Measurements from ENCODE around the gene PIK3C2G. TPM values are rescaled to one million over a fixed set of nuclear protein-coding genes. Genes with fewer than 3 reads are reported as not detected.
A peak's percentile ranks its signal among the peaks of the same experiment; 100 is the strongest.

Gene PIK3C2G
- total and polyA plus RNA-seq, 2 of the 4 experiments (the other 2 are of a cell fraction) = not detected

DNA sequence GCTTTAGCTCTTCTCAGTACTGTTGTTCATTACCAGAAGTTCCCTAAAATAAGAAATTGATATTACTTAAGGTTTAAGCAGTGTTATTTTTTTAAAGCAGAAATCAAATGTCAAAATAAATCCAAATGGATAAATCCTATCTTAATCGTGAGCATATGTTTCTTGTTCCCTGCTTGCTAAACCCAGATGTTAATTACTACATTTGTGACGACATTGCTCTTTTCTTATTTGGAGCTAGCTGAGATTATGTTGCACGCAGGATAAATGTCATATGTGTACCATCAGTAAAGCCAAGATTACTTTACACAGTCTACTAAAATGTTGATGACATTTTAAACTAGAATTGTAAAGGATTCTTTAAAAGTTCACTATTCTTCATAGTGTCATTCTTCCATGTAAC is 319.0 kb downstream of the PIK3C2G start:
- Histone ChIP-seq H3K56ac (ENCODE audit: extremely low read depth, insufficient read depth, low read length) (no peak overlapping the region), H3K9me3 (ENCODE audit: control insufficient read depth, insufficient read depth, low read length) (peaks cover 12% of the 10 kb centered on the region), H4K20me1 (ENCODE audit: insufficient read depth, low read length) (no peaks in the 10 kb centered on the region), H3K27ac (ENCODE audit: insufficient read depth, low read length) (no peak overlapping the region), H2BK120ac (ENCODE audit: low read depth, low read length) (no peak overlapping the region), H4K8ac (ENCODE audit: low read depth in 2 of 2, low read length in 2 of 2) (no peak overlapping the region; a peak in 2 of 4 replicates), H2AFZ (replicated peaks; ENCODE audit: low read length, poor library complexity) (no peak overlapping the region), H3K27me3 (ENCODE audit: control insufficient read depth, insufficient read depth, low read length) (no peaks in the 10 kb centered on the region), H3K79me1 (ENCODE audit: low read depth in 1 of 2, low read length in 2 of 2) (no peaks in the 10 kb centered on the region), H3K4me3 (ENCODE audit: insufficient read depth, low read depth, low read length) (no peak overlapping the region), H2AK5ac (ENCODE audit: low read depth, low read length) (no peak overlapping the region), H2BK20ac (ENCODE audit: low read depth, low read length) (no peak overlapping the region), H3K36me3 (ENCODE audit: control insufficient read depth, insufficient read depth, low read length) (no peaks in the 10 kb centered on the region), H3K9me1 (ENCODE audit: insufficient read depth, low read length) (no peaks in the 10 kb centered on the region), H3K18ac (ENCODE audit: low read depth, low read length) (no peak overlapping the region), H2AK9ac (replicated peaks; ENCODE audit: low read depth, low read length, poor library complexity) (no peak overlapping the region), H4K5ac (ENCODE audit: low read depth, low read length) (no peak overlapping the region), H2BK5ac (ENCODE audit: low read depth, low read length, poor library complexity, severe bottlenecking) (no peak overlapping the region), H3K4me2 (ENCODE audit: low read depth, low read length) (no peak overlapping the region), H3K4ac (ENCODE audit: low read depth, low read length) (no peak overlapping the region), H3K9ac (ENCODE audit: low read depth, low read length) (no peak overlapping the region), H4K91ac (ENCODE audit: insufficient read depth, low read depth, low read length) (no peak overlapping the region), H3K4me1 (ENCODE audit: control insufficient read depth, insufficient read depth, low read length) (peaks cover 13% of the 10 kb centered on the region), H3K14ac (replicated peaks; ENCODE audit: low read depth, low read length) (no peak overlapping the region), H3K23ac (ENCODE audit: low read depth, low read length) (no peak overlapping the region), H2BK15ac (ENCODE audit: low read depth, low read length) (0 out of 3 replicates have a peak overlapping the region, but pooled peaks have one; percentile 1)
- peak; percentile 38 for DNase-seq
- intact Hi-C loops (cut with micrococcal nuclease) (loop anchor here (2.0 kb wide), 1 partner anchor 551 kb away; no protein-coding TSS in a partner anchor), dilution Hi-C loops (cut with HindIII; ENCODE audit: low sequenced_read_pairs, unreplicated experiment) (no loop called here), in situ Hi-C loops (cut with MboI; ENCODE audit: low sequenced_read_pairs) (no loop called here)
- no TSS peak for BruUV-seq (replicated peaks)
- ChIA-PET POLR2A (ENCODE audit: unreplicated experiment) (no interaction called here), CTCF (no interaction called here)
- TF ChIP-seq RCOR1 (IDR thresholded peaks at IDR 0.05; ENCODE audit: insufficient replicate concordance, low read length) (no peak), RFX5 (IDR thresholded peaks at IDR 0.05; ENCODE audit: low read depth, low read length) (no peak), POLR2A (IDR thresholded peaks at IDR 0.05; ENCODE audit: low read depth, low read length) (no peak), FOS (IDR thresholded peaks at IDR 0.05; ENCODE audit: low read depth, low read length) (no peak), BHLHE40 (IDR thresholded peaks at IDR 0.05; ENCODE audit: low read depth, low read length) (no peak), SMC3 (IDR thresholded peaks at IDR 0.05; ENCODE audit: low read depth, low read length) (no peak), NFE2L2 (IDR thresholded peaks at IDR 0.05; ENCODE audit: low read depth, low read length) (no peak), MAFK (IDR thresholded peaks at IDR 0.05; ENCODE audit: low read depth, low read length) (no peak)
- TF ChIP-seq, protein P1, sequence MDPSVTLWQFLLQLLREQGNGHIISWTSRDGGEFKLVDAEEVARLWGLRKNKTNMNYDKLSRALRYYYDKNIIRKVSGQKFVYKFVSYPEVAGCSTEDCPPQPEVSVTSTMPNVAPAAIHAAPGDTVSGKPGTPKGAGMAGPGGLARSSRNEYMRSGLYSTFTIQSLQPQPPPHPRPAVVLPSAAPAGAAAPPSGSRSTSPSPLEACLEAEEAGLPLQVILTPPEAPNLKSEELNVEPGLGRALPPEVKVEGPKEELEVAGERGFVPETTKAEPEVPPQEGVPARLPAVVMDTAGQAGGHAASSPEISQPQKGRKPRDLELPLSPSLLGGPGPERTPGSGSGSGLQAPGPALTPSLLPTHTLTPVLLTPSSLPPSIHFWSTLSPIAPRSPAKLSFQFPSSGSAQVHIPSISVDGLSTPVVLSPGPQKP (IDR thresholded peaks at IDR 0.05; ENCODE audit: borderline replicate concordance, low read depth, low read length) = no peak
- TF ChIP-seq, protein P2, sequence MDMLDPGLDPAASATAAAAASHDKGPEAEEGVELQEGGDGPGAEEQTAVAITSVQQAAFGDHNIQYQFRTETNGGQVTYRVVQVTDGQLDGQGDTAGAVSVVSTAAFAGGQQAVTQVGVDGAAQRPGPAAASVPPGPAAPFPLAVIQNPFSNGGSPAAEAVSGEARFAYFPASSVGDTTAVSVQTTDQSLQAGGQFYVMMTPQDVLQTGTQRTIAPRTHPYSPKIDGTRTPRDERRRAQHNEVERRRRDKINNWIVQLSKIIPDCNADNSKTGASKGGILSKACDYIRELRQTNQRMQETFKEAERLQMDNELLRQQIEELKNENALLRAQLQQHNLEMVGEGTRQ (IDR thresholded peaks at IDR 0.05; ENCODE audit: low read depth, low read length) = no peak
- WGBS, 2 experiments (ENCODE audit: extremely low coverage in 2 of 2, insufficient read length in 1 of 2) = no CpG with 5 or more reads among the region's 3 CpGs
- ATAC-seq (ENCODE audit: low read depth) = no peak

All from IMR-90 (cell line).